HG02759 (cell line): Measurements from ENCODE around the gene KIF3C.
"Not testable (repeated sequence)": the region's sequence is repeated elsewhere in the genome, so short reads cannot be mapped to it uniquely, and the experiment has no call there.

Source experiments
- ATAC-seq: cut with Tn5 transposase; IDR thresholded peaks from one replicate; pipeline ENCODE4 v1.9.1; 2021; ENCODE audit warnings: mild to moderate bottlenecking, moderate library complexity; ENCODE audit not compliant: unreplicated experiment

The KIF3C gene

GRCh38 chr2:26000561-26001082, 18.3 kb upstream of the KIF3C start:
- ATAC-seq: no peak

DNA sequence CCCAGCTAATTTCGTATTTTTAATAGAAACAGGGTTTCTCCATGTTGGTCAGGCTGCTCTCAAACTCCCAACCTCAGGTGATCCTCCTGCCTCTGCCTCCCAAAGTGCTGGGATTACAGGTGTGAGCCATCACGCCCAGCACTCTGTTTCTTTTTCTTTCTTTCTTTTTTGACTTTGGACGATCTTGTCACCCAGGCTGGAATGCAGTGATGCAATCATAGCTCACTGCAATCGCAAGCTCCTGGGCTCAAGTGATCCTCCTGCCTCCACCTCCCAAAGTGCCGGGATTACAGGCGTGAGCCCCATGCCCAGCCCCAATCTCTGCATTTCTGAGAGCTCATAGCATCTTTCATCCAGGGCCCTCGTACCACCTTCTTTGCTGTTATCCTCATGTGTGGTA, 17.1 kb upstream of the KIF3C start:
- not testable (repeated sequence) for ATAC-seq

GRCh38 chr2:25998816-25999383, 16.6 kb upstream of the KIF3C start:
- ATAC-seq: not testable (repeated sequence)

DNA sequence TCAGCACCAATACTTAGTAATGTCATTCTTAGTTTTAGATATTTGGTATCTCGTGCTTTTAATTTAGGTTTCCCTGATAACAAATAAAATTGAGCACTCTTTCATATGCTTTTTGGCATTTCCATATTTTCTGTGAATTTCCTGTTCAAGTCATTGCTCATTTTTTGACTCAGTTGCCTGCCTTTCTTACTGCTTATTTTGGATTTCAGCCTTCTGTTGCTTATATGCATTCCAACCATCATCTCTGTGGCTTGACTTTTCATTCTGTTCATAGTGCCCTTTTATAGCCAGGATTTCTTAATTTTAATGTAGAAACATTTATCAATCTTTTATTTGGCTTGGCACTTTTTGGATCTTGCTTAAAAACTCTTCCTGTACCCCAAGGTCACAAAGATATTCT, 14.5 kb upstream of the KIF3C start:
- no peak for ATAC-seq

- no peak for ATAC-seq
Measured at GRCh38 chr2:25994509-25994908, 12.2 kb upstream of the KIF3C start.

GRCh38 chr2:25993049-25993448, 10.8 kb upstream of the KIF3C start:
- no peak for ATAC-seq

DNA sequence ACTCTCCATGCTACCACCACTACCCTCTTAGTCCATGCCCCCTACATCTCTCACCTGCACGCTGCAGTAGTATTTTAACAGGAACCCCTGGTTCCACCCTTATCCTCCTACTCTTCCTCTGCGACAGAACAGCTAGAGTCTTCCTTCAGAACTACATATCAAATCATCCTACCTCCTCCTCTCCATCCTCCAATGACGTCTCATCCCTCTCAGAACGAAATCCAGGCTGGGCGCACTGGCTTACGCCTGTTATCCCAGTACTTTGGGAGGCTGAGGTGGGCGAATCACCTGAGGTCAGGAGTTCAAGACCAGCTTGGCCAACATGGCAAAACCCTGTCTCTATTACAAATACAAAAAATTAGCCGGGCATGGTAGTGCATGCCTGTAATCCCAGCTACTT, 10.3 kb upstream of the KIF3C start:
- no peak for ATAC-seq

- no peak for ATAC-seq
Measured at GRCh38 chr2:25991965-25992364, 9.7 kb upstream of the KIF3C start.

DNA sequence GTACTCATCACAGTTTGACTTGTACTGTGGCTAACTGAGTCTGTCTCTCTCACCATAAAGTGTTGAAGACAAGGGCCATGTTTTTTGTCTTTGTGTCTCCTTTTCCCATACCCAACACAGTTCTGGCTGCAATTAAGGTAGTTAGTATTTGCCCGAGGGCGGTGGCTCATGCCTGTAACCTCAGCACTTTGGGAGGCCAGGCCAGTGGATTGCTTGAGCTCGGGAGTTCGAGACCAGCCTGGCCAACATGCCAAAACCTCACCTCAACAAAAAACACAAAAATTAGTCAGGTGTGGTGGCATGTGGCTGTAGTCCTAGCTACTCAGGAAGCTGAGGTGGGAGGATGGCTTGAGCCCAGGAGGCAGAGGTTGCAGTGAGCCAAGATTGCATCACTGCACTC, 6.9 kb upstream of the KIF3C start:
- no peak for ATAC-seq

DNA sequence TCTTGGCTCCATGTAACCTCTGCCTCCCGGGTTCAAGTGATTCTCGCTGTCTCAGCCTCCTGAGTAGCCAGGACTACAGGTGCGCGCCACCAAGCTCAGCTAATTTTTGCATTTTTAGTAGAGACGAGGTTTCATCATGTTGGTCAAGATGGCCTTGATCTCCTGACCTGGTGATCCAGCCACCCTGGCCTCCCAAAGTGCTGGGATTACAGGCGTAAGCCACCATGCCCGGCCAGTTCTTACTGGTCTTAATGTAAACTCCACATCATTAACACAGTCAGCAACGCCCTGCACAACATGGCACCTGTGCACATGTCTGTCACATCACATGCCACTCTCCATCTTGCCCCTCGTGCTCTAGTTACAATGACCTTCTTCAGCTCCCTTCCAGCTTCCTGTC, 5.8 kb upstream of the KIF3C start:
- no peak for ATAC-seq

- ATAC-seq: no peak
Measured at GRCh38 chr2:25983735-25984134, 1.4 kb upstream of the KIF3C start.

DNA sequence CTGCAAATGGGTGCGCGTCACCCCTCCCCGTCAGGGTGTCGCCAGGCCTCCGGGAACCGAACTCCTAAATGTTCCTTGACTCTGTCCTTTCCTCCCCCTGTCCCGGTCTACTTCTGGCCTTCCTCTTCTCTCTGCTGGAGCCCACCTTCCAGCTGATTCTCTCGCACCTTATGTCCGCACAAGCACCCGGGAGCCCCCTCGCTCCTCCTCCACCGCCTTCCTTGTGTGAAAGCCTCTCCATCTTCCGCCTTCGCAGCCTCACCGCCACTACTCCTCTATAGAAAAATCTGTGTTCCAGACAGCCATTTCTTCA, 627 bp upstream of the KIF3C start:
- ATAC-seq: no peak

DNA sequence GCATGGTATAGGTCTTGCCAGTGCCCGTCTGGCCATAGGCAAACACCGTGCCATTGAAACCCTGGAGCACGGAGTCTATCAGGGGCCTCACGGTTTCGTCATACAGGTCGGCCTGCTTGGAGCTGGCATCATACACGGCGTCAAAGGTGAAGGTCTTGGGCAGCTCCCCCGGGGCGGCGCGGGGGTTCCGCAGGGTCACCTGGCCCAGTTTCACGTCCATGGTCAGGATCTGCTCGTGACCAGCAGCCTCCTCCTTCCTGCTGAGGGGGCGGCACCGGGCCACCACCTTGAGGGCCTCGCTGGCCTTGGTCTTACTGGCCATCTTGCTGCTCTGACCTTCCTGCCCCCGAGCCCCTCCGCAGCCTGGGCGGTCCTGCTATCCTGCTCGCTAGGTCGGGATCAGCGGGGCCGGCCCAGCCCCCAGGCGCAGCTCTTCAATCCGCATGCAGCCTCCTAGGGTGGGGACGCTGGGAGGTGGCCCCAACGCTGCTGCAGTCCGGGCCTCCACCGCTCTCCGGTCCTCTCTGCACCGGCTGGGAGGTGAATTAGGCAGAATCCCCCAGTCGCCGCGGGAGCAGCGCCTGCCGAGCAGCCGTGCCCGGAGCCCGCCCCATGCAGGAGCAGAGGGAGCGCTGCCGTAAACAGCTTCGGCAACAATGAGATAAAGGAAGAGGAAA, 563 bp downstream of the KIF3C start:
- peak; percentile 22 for ATAC-seq

DNA sequence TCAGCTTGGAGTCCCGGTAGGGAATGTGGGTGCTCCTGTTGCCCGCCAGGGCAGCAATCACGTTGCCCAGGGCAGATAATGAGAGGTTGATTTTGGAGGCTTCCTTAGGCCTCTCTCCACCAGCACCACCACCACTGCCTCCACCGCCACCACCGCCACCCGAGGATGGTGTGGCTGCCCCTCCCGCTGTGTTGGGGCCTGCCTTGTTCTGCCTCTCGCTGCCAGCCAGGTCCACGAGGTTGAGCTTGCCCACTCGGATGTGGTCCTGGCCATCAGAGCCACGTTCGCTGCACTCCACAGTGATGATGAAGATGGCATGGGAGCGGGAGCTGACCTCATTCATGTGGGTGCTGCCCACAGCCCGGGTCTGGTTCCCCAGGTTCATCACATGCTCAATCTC, 1.3 kb downstream of the KIF3C start:
- ATAC-seq: no peak

GRCh38 chr2:25980076-25980887, 2.0 kb downstream of the KIF3C start:
- no peak for ATAC-seq

DNA sequence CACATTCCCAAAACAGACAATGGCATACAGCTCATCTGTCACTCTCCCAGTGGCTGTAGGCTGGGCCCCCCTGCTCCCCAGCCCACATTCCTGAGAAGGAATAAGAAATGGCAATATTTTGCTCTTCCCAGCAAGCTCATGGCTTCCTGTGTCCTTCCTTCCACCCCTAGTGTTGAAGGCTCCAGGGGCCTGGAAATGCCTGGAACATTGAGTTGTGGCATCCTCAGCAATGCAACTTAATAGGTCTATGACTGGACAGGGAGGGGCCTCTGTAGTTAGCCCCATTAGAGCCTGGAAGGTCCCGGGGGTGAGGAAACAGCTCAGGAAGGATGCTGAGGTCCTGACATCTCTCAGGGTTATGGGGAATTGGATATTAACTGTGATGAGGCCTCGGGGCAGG, 3.3 kb downstream of the KIF3C start:
- no peak for ATAC-seq

- no peak for ATAC-seq
Measured at GRCh38 chr2:25977768-25978167, 4.5 kb downstream of the KIF3C start.

GRCh38 chr2:25976983-25977741, 5.1 kb downstream of the KIF3C start:
- no peak for ATAC-seq

GRCh38 chr2:25972049-25972823, 10.1 kb downstream of the KIF3C start:
- ATAC-seq: no peak

GRCh38 chr2:25971596-25971995, 10.7 kb downstream of the KIF3C start:
- ATAC-seq: no peak
